B cell (primary cell): ENCODE results near the gene PRKCA. TPM values are rescaled to one million over a fixed set of nuclear protein-coding genes. Genes with fewer than 3 reads are reported as not detected.

ENCODE experiments used
- ATAC-seq: fragments of 200-7000 bp; cut with Tn5 transposase; one replicate; pipeline ENCODE4 v1.10.0; 2021; ENCODE audit warnings: low read depth, mild to moderate bottlenecking, moderate number of reproducible peaks, moderate library complexity
- CTCF ChIA-PET: fragments of 350-600 bp; sonication (Branson Sonifier 250); formaldehyde crosslinking; loops from one replicate; lab custom pipeline; 2021; ENCODE audit warnings: antibody characterized with exemption, inconsistent platforms; lab: Charles Lee
- POLR2A ChIA-PET: fragments of 350-600 bp; sonication (Branson Sonifier 250); formaldehyde crosslinking; loops from one replicate; lab custom pipeline; 2021; ENCODE audit warnings: antibody characterized with exemption; lab: Charles Lee
- DNase-seq: peaks from one replicate; pipeline ENCODE4 v3.0.0; 2013
- H2AFZ ChIP-seq: 2 replicates; pipeline ENCODE4 v1.6.1; 2012; ENCODE audit warnings: mild to moderate bottlenecking, low read depth, low read length; ENCODE audit not compliant: insufficient read depth, poor library complexity, severe bottlenecking
- H3K27ac ChIP-seq, 2 donors: 1 replicate in 1 of 2; 2 replicates in 1 of 2; pipeline ENCODE4 v1.5.1; 2012 to 2013; ENCODE audit warnings: low read length in 2 of 2, mild to moderate bottlenecking in 2 of 2, moderate library complexity in 1 of 2
- H3K27me3 ChIP-seq, 4 experiments: fragments of 200-600 bp in 1 of 4; sonication (generic) in 1 of 4; replicated peaks in 1 of 4; 1 replicate in 2 of 4; 2 replicates in 2 of 4; pipeline versions ENCODE4 v1.6.1 to v1.7.0; 2013 to 2016; ENCODE audit warnings: low read length in 3 of 4, mild to moderate bottlenecking in 2 of 4, mixed read lengths in 1 of 4, moderate library complexity in 1 of 4; ENCODE audit not compliant: insufficient read depth in 4 of 4, control insufficient read depth in 3 of 4; ENCODE audit errors: control extremely low read depth in 1 of 4
- H3K36me3 ChIP-seq, 2 experiments: replicated peaks in 1 of 2; 1 replicate in 1 of 2; 2 replicates in 1 of 2; pipeline versions ENCODE4 v1.6.1 to v1.7.1; 2013; ENCODE audit warnings: low read length in 1 of 2; ENCODE audit not compliant: insufficient read depth in 2 of 2, control insufficient read depth in 1 of 2; ENCODE audit errors: control extremely low read depth in 1 of 2, extremely low read depth in 1 of 2
- H3K4me1 ChIP-seq, 2 donors: fragments of 200-600 bp in 1 of 2; sonication (generic) in 1 of 2; 1 replicate in 1 of 2; 2 replicates in 1 of 2; pipeline versions ENCODE4 v1.5.1 to v1.6.1; 2013 to 2017; ENCODE audit warnings: low read length in 2 of 2; ENCODE audit not compliant: control insufficient read depth in 2 of 2, insufficient read depth in 2 of 2
- H3K4me2 ChIP-seq: replicated peaks from 2 replicates; pipeline ENCODE3; 2012; ENCODE audit warnings: mild to moderate bottlenecking, low read depth, low read length; ENCODE audit not compliant: poor library complexity, severe bottlenecking
- H3K4me3 ChIP-seq, 5 experiments: fragments of 200-600 bp in 1 of 5; sonication (generic) in 1 of 5; 1 replicate in 3 of 5; 2 replicates in 2 of 5; pipeline versions ENCODE4 v1.5.1 to v1.7.0; 2011 to 2016; ENCODE audit warnings: low read length in 4 of 5, mild to moderate bottlenecking in 4 of 5, low read depth in 2 of 5, control low read depth in 1 of 5, moderate library complexity in 1 of 5; ENCODE audit not compliant: insufficient read depth in 1 of 5; ENCODE audit errors: control extremely low read depth in 1 of 5, extremely low read depth in 1 of 5
- H3K79me2 ChIP-seq: fragments of 200-600 bp; sonication (generic); one replicate; pipeline ENCODE4 v1.6.0; 2016; ENCODE audit warnings: low read length; ENCODE audit not compliant: control insufficient read depth, insufficient read depth
- H3K9ac ChIP-seq: fragments of 200-600 bp; sonication (generic); 2 replicates; pipeline ENCODE4 v1.6.1; 2017; ENCODE audit warnings: mild to moderate bottlenecking, low read length, moderate library complexity
- H3K9me3 ChIP-seq, 3 donors: one replicate each; pipeline versions ENCODE4 v1.6.1 to v1.7.1; 2013; ENCODE audit warnings: low read length in 2 of 3; ENCODE audit not compliant: control insufficient read depth in 2 of 3, insufficient read depth in 1 of 3; ENCODE audit errors: control extremely low read depth in 1 of 3
- H4K20me1 ChIP-seq: 2 replicates; pipeline ENCODE4 v1.6.0; 2012; ENCODE audit warnings: mild to moderate bottlenecking, low read length; ENCODE audit not compliant: insufficient read depth, control insufficient read depth, poor library complexity, severe bottlenecking
- H3K27ac Mint-ChIP-seq: one replicate; pipeline ENCODE4 v1.8.0; 2021; ENCODE audit warnings: mixed read lengths
- H3K27me3 Mint-ChIP-seq: one replicate; pipeline ENCODE4 v1.8.0; 2021; ENCODE audit warnings: mixed read lengths
- H3K4me1 Mint-ChIP-seq: one replicate; pipeline ENCODE4 v1.8.0; 2021; ENCODE audit warnings: mixed read lengths
- H3K4me3 Mint-ChIP-seq: one replicate; pipeline ENCODE4 v1.8.0; 2021; ENCODE audit warnings: mixed read lengths
- H3K9me3 Mint-ChIP-seq: one replicate; pipeline ENCODE4 v1.8.0; 2022; ENCODE audit warnings: mixed read lengths; ENCODE audit not compliant: insufficient read depth
- EZH2 ChIP-seq: IDR thresholded peaks from 2 replicates; pipeline ENCODE4 v1.6.1; 2012; ENCODE audit warnings: borderline replicate concordance, low read depth, mild to moderate bottlenecking, moderate library complexity, low read length; ENCODE audit not compliant: insufficient read depth, poor library complexity, severe bottlenecking
- WGBS: methylation state at CpG from one replicate; pipeline ENCODE4 v1.1.5; 2013; ENCODE audit warnings: missing lambda C conversion rate; ENCODE audit not compliant: insufficient coverage; 5-methylcytosine and 5-hydroxymethylcytosine counted together
- intact Hi-C: fragments of 100-400 bp; cut with micrococcal nuclease; formaldehyde crosslinking; loops from one replicate; pipeline ENCODE4 v1.10.0; 2022
- polyA plus RNA-seq: library from polyadenylated mRNA; depleted of rRNA; stranded (reverse); fragments of >200 nt; gene quantifications from 2 replicates; pipeline ENCODE4 v1.2.3, GENCODE V29; 2012
- total RNA-seq, 2 donors: library from RNA; stranded (reverse); fragments of 120-200 nt in 1 of 2; gene quantifications; 1 replicate in 1 of 2; 2 replicates in 1 of 2; pipeline versions ENCODE4 v1.2.3 to v1.2.4, GENCODE V29; 2013 to 2022
- TF ChIP-seq, protein P1 (sequence below): fragments of 200-600 bp; IDR thresholded peaks from one replicate; pipeline ENCODE4 v1.8.0; 2022; ENCODE audit warnings: antibody characterized with exemption, mild to moderate bottlenecking

The PRKCA gene
- total and polyA plus RNA-seq, 2 donors (not counting 1 experiment from before 2014, with no cell fraction given), result 0.33 to 7.7 TPM

GRCh38 chr17:66701462-66701861 is 399.0 kb downstream of the PRKCA start:
- Mint-ChIP-seq H3K4me1 (peaks cover 15% of the 10 kb centered on the region), H3K27me3 (no peaks in the 10 kb centered on the region), H3K9me3 (peaks cover 8% of the 10 kb centered on the region), H3K4me3 (no peak overlapping the region), H3K27ac (no peak overlapping the region)
- TF ChIP-seq, protein P1, sequence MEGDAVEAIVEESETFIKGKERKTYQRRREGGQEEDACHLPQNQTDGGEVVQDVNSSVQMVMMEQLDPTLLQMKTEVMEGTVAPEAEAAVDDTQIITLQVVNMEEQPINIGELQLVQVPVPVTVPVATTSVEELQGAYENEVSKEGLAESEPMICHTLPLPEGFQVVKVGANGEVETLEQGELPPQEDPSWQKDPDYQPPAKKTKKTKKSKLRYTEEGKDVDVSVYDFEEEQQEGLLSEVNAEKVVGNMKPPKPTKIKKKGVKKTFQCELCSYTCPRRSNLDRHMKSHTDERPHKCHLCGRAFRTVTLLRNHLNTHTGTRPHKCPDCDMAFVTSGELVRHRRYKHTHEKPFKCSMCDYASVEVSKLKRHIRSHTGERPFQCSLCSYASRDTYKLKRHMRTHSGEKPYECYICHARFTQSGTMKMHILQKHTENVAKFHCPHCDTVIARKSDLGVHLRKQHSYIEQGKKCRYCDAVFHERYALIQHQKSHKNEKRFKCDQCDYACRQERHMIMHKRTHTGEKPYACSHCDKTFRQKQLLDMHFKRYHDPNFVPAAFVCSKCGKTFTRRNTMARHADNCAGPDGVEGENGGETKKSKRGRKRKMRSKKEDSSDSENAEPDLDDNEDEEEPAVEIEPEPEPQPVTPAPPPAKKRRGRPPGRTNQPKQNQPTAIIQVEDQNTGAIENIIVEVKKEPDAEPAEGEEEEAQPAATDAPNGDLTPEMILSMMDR, result no peak
- no peak for TF ChIP-seq EZH2
- Histone ChIP-seq H4K20me1 (no peaks in the 10 kb centered on the region), H3K4me1 (peaks cover 9 to 10% of the 10 kb centered on the region in 2 donors), H3K36me3 (no peaks in the 10 kb centered on the region), H2AFZ (no peak overlapping the region), H3K79me2 (no peaks in the 10 kb centered on the region), H3K9ac (no peak overlapping the region), H3K9me3 (peaks cover 1 to 12% (median 9%) of the 10 kb centered on the region in 3 donors), H3K4me3 (no peak overlapping the region), H3K4me2 (no peak overlapping the region), H3K27ac (no peak overlapping the region), H3K27me3 (no peaks in the 10 kb centered on the region)
- DNase-seq (no peak), ATAC-seq (no peak)
- POLR2A ChIA-PET, result interaction anchor here (0.7 kb wide), 1 partner anchor 48 kb away, joined by 3 read pairs; no protein-coding TSS in a partner anchor
- CTCF ChIA-PET, result no interaction called here
- intact Hi-C loops, result no loop called here

DNA sequence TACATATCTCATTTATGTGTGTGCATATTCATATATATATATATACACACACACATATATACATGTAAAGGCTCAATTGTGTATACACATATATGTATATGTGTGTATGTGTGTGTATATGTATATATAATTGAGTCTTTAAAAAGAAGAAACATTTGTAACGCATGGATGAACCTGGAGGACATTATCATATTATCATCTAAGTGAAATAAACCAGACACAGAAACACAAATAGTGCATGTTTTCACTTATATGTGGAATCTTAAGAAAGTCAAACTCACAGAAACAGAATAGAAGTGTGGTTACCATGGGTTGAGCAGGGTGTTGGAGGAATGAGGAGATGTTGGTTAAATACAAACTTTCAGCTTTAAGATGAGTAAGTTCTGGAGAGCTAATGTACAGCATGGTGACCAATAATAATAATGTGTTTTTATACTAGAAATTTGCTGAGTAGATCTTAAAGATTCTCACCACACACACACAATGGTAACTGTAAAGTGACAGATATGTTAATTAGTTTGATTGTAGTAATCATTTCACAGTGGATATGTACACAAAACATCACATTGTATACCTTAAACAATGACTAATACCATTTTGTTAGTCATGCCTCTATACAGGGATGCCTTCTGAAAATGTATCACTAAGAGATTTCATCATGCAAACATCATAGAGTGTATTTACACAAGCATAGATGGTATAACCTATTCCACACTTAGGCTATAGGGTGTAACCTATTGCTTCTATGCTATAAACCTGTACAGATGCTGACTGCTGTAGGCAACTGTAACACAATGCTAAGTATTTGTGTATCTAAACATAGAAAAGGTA is 399.9 kb downstream of the PRKCA start:
- ChIA-PET CTCF (no interaction called here), POLR2A (interaction anchor here (0.7 kb wide), 1 partner anchor 49 kb away, joined by 3 read pairs; no protein-coding TSS in a partner anchor)
- Histone ChIP-seq H3K4me2 (no peak overlapping the region), H3K9ac (no peak overlapping the region), H3K4me3 (no peak overlapping the region), H2AFZ (no peak overlapping the region), H3K36me3 (no peaks in the 10 kb centered on the region), H3K79me2 (no peaks in the 10 kb centered on the region), H3K27me3 (no peaks in the 10 kb centered on the region), H3K9me3 (peaks cover 1 to 11% (median 8%) of the 10 kb centered on the region in 3 donors), H4K20me1 (no peaks in the 10 kb centered on the region), H3K27ac (no peak overlapping the region), H3K4me1 (peaks cover 10 to 15% of the 10 kb centered on the region in 2 donors)
- Mint-ChIP-seq H3K4me3 (no peak overlapping the region), H3K27ac (no peak overlapping the region), H3K4me1 (peaks cover 21% of the 10 kb centered on the region), H3K27me3 (no peaks in the 10 kb centered on the region), H3K9me3 (peaks cover 8% of the 10 kb centered on the region)
- TF ChIP-seq, protein P1, result no peak
- no peak for TF ChIP-seq EZH2
- no CpG with 5 or more reads among the region's 1 CpG for WGBS
- ATAC-seq (no peak), DNase-seq (no peak)
- intact Hi-C loops, result no loop called here
